ENCODE data around the gene ADARB2.

ADARB2 gene

DNA sequence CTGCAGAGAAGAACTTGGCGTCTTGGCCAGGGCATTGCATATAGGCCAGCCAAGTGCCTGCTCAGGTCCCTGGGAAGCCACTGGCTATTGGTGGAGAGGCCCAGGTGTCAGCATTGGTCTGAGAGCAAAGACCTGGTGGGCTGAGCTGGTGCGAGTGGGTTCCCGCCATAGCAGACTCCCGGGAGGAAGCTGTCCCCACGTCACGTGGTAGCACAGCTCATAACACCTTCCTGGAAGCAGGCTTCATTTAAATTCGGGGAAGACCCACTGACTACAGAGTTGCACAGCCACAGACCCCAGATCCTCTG lies 550.7 kb downstream of the ADARB2 start:
- H3K27ac ChIP-seq (ENCODE audit: low read length): no peak overlapping the region
- no peak overlapping the region for H3K4me3 ChIP-seq (ENCODE audit: low read depth in 1 of 2, low read length in 2 of 2)
- H3K4me1 ChIP-seq (ENCODE audit: control insufficient read depth in 1 of 2, insufficient read depth in 2 of 2, low read length in 2 of 2): no peaks in the 10 kb centered on the region
- H3K36me3 ChIP-seq (ENCODE audit: control insufficient read depth in 1 of 2, insufficient read depth in 2 of 2, low read length in 2 of 2): no peaks in the 10 kb centered on the region
- H3K9me3 ChIP-seq (ENCODE audit: control insufficient read depth in 1 of 2, low read length in 2 of 2): no peaks in the 10 kb centered on the region
- no peaks in the 10 kb centered on the region for H3K27me3 ChIP-seq (ENCODE audit: low read depth, low read length)

DNA sequence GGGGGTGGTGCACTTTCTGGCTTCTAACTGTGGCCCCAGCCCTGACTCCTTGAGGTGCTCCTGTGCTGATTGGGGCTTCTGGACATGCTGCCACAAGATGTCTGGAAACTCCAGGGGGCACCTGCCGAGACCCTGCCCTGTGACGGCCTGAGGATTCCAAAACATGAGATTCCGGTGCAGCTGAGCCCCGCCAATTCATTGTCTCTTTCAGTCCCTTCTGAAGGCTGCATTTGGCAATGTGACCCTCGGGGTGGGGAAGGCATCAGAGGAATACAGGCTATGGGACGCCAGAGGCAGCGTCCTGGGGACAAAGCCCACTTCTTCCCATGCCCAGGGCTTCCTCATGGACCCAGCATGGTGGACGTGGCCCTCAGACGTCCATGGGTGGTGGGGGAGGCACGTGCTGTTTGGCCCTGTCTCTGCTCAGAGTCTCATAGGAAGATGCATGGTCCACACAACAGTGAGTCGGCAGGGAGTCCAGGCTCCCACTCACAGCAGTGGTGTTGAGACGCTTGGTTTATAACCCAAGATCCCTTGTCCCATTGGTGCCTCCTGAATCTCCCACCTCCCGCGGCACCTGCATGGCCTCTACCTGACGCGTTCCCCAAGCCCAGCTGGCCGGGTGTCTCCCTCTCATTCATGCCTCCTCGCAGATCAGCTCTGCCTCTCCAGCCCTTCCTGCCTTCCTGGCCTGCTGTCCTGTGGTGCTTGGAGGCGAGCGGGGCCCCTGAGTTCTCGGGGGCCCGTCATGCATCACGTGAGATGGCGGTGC lies 551.2 kb downstream of the ADARB2 start:
- no peaks in the 10 kb centered on the region for H3K4me1 ChIP-seq (ENCODE audit: control insufficient read depth in 1 of 2, insufficient read depth in 2 of 2, low read length in 2 of 2)
- no peak overlapping the region for H3K27ac ChIP-seq (ENCODE audit: low read length)
- no peaks in the 10 kb centered on the region for H3K36me3 ChIP-seq (ENCODE audit: control insufficient read depth in 1 of 2, insufficient read depth in 2 of 2, low read length in 2 of 2)
- no peak overlapping the region for H3K4me3 ChIP-seq (ENCODE audit: low read depth in 1 of 2, low read length in 2 of 2)
- no peaks in the 10 kb centered on the region for H3K9me3 ChIP-seq (ENCODE audit: control insufficient read depth in 1 of 2, low read length in 2 of 2)
- H3K27me3 ChIP-seq (ENCODE audit: low read depth, low read length): no peaks in the 10 kb centered on the region

DNA sequence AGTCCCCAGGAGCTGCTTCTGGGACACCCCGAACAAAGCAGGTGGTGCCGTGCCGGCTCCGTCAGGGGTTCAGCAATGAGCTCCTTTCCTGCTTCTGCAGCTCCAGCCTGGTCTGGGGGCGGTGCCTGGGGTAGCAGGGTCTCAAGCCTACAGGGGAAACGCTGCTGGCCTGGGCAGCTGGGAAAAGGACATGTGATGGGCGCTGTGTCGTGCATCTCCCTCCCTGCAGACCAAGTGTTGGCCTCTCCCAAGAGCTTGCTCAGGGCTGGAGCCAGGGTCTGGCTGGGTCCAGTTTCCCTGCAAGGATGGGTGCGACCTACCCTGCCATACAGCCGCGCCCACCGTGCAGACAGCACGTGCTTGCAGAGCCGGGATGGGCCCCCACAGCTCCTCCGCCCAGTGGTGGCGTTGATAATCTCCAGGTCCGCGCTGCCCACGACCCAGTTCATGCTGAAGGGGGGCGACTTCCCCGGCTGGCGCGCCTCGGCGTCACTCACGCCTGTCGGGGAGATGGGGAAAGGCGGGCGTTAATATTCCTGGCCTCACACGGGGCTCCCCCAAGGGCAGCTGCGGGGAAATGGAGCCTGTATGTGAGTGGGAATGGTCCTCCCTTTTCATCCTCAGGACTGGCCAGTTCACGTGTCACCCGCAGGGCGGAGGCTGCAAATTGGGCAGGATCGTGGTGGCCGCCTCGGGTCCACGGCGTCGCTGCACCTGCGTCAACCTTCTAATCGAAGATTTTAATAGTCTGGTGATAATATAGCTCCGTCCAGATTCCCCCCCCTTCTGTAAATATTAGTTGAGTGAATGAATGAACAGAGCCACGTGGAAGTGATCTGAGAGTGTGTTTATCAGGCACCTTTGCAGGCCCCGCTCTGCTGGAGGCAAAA lies 552.5 kb downstream of the ADARB2 start:
- no peaks in the 10 kb centered on the region for H3K27me3 ChIP-seq (ENCODE audit: low read depth, low read length)
- H3K4me1 ChIP-seq (ENCODE audit: control insufficient read depth in 1 of 2, insufficient read depth in 2 of 2, low read length in 2 of 2): no peaks in the 10 kb centered on the region
- no peaks in the 10 kb centered on the region for H3K36me3 ChIP-seq (ENCODE audit: control insufficient read depth in 1 of 2, insufficient read depth in 2 of 2, low read length in 2 of 2)
- no peak overlapping the region for H3K27ac ChIP-seq (ENCODE audit: low read length)
- no peak overlapping the region for H3K4me3 ChIP-seq (ENCODE audit: low read depth in 1 of 2, low read length in 2 of 2)
- H3K9me3 ChIP-seq (ENCODE audit: control insufficient read depth in 1 of 2, low read length in 2 of 2): no peaks in the 10 kb centered on the region

DNA sequence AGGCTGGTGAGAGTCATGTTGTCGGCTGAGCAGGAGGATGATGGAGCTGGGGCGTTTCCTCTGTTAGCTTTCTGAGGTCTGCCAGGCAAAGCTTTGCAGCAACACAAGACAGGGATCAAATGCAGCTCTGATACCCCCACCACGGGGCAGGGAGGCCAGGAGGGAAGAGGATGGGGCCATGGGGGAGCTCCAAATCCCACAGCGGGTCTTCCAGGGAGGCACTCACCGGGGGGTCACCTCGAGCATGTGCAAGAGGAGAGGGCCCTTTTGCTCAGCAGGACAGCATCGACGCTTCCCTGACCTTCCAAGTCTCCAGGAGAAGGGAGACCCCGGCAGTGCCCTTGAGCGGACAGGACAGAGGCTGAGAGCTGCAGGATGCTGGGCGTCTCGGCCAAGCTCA lies 553.6 kb downstream of the ADARB2 start:
- Histone ChIP-seq H3K36me3 (ENCODE audit: control insufficient read depth in 1 of 2, insufficient read depth in 2 of 2, low read length in 2 of 2) (no peaks in the 10 kb centered on the region), H3K27ac (ENCODE audit: low read length) (no peak overlapping the region), H3K9me3 (ENCODE audit: control insufficient read depth in 1 of 2, low read length in 2 of 2) (no peaks in the 10 kb centered on the region), H3K27me3 (ENCODE audit: low read depth, low read length) (no peaks in the 10 kb centered on the region), H3K4me3 (ENCODE audit: low read depth in 1 of 2, low read length in 2 of 2) (no peak overlapping the region), H3K4me1 (ENCODE audit: control insufficient read depth in 1 of 2, insufficient read depth in 2 of 2, low read length in 2 of 2) (no peaks in the 10 kb centered on the region)

DNA sequence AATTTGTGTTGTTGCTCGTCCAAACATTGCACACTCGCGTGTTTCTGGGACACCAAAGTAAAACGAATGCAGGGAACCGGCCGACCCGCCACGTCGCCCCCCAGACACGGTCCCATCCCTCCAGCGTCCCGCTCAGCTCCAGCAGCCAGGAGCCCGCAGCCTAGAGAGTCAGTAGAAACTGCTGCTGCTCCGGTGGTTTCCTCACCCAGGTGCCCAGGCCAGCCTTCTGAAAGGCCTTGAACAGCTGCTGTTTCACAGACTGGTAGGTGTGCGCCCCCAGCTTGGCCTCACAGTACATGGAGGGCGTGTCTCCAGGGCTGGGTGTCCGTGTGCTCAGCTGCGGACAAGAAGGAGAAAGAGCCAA lies 554.3 kb downstream of the ADARB2 start:
- no peaks in the 10 kb centered on the region for H3K27me3 ChIP-seq (ENCODE audit: low read depth, low read length)
- no peak overlapping the region for H3K27ac ChIP-seq (ENCODE audit: low read length)
- no peaks in the 10 kb centered on the region for H3K36me3 ChIP-seq (ENCODE audit: control insufficient read depth in 1 of 2, insufficient read depth in 2 of 2, low read length in 2 of 2)
- H3K4me3 ChIP-seq (ENCODE audit: low read depth in 1 of 2, low read length in 2 of 2): no peak overlapping the region
- no peaks in the 10 kb centered on the region for H3K4me1 ChIP-seq (ENCODE audit: control insufficient read depth in 1 of 2, insufficient read depth in 2 of 2, low read length in 2 of 2)
- H3K9me3 ChIP-seq (ENCODE audit: control insufficient read depth in 1 of 2, low read length in 2 of 2): no peaks in the 10 kb centered on the region

DNA sequence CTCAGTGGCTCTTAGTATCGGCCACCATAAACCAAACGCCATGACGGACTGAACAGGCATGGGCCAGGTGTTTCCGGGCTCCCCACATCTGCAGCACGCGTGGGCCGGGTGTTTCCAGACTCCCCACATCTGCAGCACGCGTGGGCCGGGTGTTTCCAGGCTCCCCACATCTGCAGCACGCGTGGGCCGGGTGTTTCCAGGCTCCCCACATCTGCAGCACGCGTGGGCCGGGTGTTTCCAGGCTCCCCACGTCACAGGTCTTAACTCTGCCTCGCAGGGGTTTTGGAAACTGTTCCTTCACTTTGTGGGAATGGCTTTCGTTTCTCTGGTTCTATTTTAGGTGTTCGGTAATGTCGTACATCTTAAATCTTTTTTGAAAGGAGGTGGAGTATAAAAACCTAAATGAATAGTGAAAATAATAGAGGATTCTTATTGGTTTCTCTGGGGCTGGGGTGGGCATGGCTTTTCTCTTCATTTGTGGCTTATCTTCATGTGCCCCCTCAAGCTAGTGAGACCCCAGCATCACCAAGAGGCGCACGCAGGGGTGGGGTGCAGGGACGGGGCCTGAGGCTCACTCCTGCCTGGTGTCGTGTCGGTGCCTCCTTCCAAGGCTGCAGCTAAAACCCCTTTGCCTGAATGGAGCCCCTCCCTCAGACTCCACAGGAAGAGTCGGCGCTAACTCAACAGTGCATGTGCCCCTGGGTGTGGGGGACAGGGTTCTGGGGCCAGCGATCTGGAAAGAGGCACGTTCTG lies 554.9 kb downstream of the ADARB2 start:
- no peaks in the 10 kb centered on the region for H3K36me3 ChIP-seq (ENCODE audit: control insufficient read depth in 1 of 2, insufficient read depth in 2 of 2, low read length in 2 of 2)
- H3K27me3 ChIP-seq (ENCODE audit: low read depth, low read length): no peaks in the 10 kb centered on the region
- no peaks in the 10 kb centered on the region for H3K4me1 ChIP-seq (ENCODE audit: control insufficient read depth in 1 of 2, insufficient read depth in 2 of 2, low read length in 2 of 2)
- no peaks in the 10 kb centered on the region for H3K9me3 ChIP-seq (ENCODE audit: control insufficient read depth in 1 of 2, low read length in 2 of 2)
- no peak overlapping the region for H3K4me3 ChIP-seq (ENCODE audit: low read depth in 1 of 2, low read length in 2 of 2)
- H3K27ac ChIP-seq (ENCODE audit: low read length): no peak overlapping the region

DNA sequence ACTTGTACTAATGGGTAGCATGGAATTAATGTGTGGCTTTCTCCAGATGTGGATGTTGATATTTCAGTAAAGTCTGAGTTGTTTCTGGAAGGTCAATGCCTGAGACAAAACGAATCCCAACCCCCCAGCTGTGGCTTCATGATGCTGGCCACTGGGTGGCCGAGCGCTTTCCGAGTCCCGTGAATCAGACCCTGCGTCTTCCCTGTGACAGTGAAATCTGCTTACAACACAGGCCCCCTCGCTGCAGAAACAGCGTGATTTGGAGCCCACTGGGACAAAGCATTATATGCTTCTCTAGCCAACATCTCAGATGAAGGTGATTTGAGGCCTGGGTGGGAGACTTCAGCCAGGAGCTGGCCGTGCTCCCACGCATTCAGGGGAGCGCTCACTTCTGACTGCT lies 556.5 kb downstream of the ADARB2 start:
- no peak overlapping the region for H3K4me3 ChIP-seq (ENCODE audit: low read depth in 1 of 2, low read length in 2 of 2)
- no peaks in the 10 kb centered on the region for H3K4me1 ChIP-seq (ENCODE audit: control insufficient read depth in 1 of 2, insufficient read depth in 2 of 2, low read length in 2 of 2)
- no peak overlapping the region for H3K27ac ChIP-seq (ENCODE audit: low read length)
- no peaks in the 10 kb centered on the region for H3K9me3 ChIP-seq (ENCODE audit: control insufficient read depth in 1 of 2, low read length in 2 of 2)
- no peaks in the 10 kb centered on the region for H3K27me3 ChIP-seq (ENCODE audit: low read depth, low read length)
- H3K36me3 ChIP-seq (ENCODE audit: control insufficient read depth in 1 of 2, insufficient read depth in 2 of 2, low read length in 2 of 2): no peaks in the 10 kb centered on the region

DNA sequence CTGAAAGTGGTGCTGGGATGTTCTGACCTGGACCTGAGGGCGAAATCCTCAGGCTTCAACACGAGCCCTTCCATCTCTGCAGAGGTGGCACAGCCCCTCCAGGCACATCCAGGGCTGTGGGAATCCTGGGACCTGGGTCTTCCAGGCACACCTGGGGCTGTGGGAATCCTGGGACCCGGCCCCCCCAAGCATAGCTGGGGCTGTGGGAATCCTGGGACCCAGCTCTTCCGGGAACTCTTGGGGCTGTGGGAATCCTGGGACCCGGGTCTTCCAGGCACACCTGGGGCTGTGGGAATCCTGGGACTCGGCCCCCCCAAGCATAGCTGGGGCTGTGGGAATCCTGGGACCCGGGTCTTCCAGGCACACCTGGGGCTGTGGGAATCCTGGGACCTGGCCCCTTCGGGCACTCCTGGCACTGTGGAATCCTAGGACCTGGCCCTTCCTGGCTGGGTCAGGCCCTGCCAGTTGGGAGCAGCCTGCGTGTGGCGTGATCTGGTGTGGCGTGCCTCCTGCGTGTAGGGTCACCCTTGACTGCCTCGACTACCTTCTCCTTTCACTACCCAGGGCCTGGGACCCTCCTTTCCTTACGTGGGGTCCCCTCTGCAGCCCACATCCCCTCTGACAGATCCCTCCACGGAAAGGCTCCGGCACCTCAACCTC lies 557.1 kb downstream of the ADARB2 start:
- Histone ChIP-seq H3K27me3 (ENCODE audit: low read depth, low read length) (no peaks in the 10 kb centered on the region), H3K9me3 (ENCODE audit: control insufficient read depth in 1 of 2, low read length in 2 of 2) (no peaks in the 10 kb centered on the region), H3K36me3 (ENCODE audit: control insufficient read depth in 1 of 2, insufficient read depth in 2 of 2, low read length in 2 of 2) (no peaks in the 10 kb centered on the region), H3K4me3 (ENCODE audit: low read depth in 1 of 2, low read length in 2 of 2) (no peak overlapping the region), H3K4me1 (ENCODE audit: control insufficient read depth in 1 of 2, insufficient read depth in 2 of 2, low read length in 2 of 2) (no peaks in the 10 kb centered on the region), H3K27ac (ENCODE audit: low read length) (no peak overlapping the region)

DNA sequence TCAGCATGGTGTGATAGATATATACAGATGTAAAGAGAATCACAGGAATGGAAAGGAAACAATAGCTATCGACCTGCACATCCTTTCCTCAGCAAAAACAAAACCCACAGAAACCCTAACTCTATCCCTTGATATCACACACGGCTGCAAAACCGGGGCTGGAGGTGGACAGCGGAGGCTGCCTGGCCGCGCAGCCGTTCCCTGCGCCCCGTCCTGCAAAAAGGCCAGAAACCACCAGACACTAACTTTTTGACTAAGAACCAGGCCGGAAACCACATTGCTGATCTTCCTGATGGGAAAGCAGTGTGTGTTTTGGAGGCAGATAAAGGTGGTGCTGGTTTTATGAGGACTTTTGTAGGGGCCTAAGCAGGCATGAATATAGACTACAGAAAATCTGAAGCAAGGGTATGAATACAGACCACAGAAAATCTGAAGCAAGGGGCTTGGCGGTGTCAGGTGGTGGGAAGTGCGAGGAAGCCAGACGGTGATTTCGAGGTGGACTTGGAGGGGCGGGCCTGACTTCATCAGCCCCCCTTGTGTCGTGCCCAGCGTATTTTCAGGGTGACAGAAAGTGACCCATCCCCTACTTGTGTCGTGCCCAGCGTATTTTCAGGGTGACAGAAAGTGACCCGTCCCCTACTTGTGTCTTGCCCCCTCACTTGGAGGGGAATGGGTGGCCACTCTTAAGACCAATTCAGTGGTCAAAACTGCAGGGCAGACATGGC lies 557.8 kb downstream of the ADARB2 start:
- no peaks in the 10 kb centered on the region for H3K36me3 ChIP-seq (ENCODE audit: control insufficient read depth in 1 of 2, insufficient read depth in 2 of 2, low read length in 2 of 2)
- no peak overlapping the region for H3K4me3 ChIP-seq (ENCODE audit: low read depth in 1 of 2, low read length in 2 of 2)
- no peaks in the 10 kb centered on the region for H3K27me3 ChIP-seq (ENCODE audit: low read depth, low read length)
- no peaks in the 10 kb centered on the region for H3K9me3 ChIP-seq (ENCODE audit: control insufficient read depth in 1 of 2, low read length in 2 of 2)
- H3K4me1 ChIP-seq (ENCODE audit: control insufficient read depth in 1 of 2, insufficient read depth in 2 of 2, low read length in 2 of 2): no peaks in the 10 kb centered on the region
- no peak overlapping the region for H3K27ac ChIP-seq (ENCODE audit: low read length)

DNA sequence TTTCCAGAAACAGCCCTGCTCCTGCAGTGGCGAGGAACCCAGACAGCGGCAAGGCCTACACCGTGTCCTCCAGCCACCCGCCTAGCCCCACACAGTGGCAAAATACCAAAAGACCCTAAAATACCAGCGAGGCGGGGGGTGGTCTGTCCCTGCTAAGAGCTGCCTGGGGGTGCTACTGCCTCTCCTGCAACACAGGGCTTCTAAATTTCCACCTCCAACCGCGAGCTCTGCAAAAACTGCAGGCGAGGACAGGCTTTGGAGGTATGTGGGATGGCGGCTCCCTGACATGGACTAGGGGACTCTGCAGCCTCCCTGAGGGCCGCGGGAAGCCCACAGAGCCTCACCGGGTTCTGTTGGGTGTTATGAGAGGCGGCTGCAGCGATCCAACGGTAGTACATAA lies 558.8 kb downstream of the ADARB2 start:
- Histone ChIP-seq H3K4me1 (ENCODE audit: control insufficient read depth in 1 of 2, insufficient read depth in 2 of 2, low read length in 2 of 2) (no peaks in the 10 kb centered on the region), H3K27me3 (ENCODE audit: low read depth, low read length) (no peaks in the 10 kb centered on the region), H3K27ac (ENCODE audit: low read length) (no peak overlapping the region), H3K36me3 (ENCODE audit: control insufficient read depth in 1 of 2, insufficient read depth in 2 of 2, low read length in 2 of 2) (no peaks in the 10 kb centered on the region), H3K9me3 (ENCODE audit: control insufficient read depth in 1 of 2, low read length in 2 of 2) (no peaks in the 10 kb centered on the region), H3K4me3 (ENCODE audit: low read depth in 1 of 2, low read length in 2 of 2) (no peak overlapping the region)

All from muscle layer of duodenum (tissue), 2 donors.